HL-60 (cell line): ENCODE results near the gene ZNF691.
A peak's percentile ranks its signal among the peaks of the same experiment; 100 is the strongest.

ENCODE experiments used
- DNase-seq, 2 experiments: peaks; one replicate each; pipeline ENCODE4 v3.0.0-alpha.2; 2010 to 2020; ENCODE audit warnings: low read depth in 1 of 2, low spot score in 1 of 2
- H3K27ac ChIP-seq: fragments of 250-450 bp; sonication (Bioruptor Pico); replicated peaks from 2 replicates; pipeline ENCODE4 v1.5.1; 2020; ENCODE audit warnings: mild to moderate bottlenecking, moderate library complexity
- H3K27me3 ChIP-seq: fragments of 250-450 bp; sonication (Bioruptor Pico); 2 replicates; pipeline ENCODE4 v1.5.1; 2021; ENCODE audit warnings: mild to moderate bottlenecking, moderate library complexity; ENCODE audit not compliant: insufficient read depth, poor library complexity, severe bottlenecking
- H3K4me3 ChIP-seq: replicated peaks from 2 replicates; pipeline ENCODE4 v1.5.1; 2011; ENCODE audit warnings: mild to moderate bottlenecking, control low read depth, low read length; ENCODE audit not compliant: insufficient read depth
- CTCF ChIP-seq: IDR thresholded peaks from one replicate; pipeline ENCODE4 v1.5.1; 2011; ENCODE audit warnings: low read length, control low read depth, inconsistent platforms; ENCODE audit not compliant: insufficient read depth
- GABPA ChIP-seq: IDR thresholded peaks from 2 replicates; pipeline ENCODE4 v1.6.1; 2012; ENCODE audit warnings: low read depth
- POLR2AphosphoS5 ChIP-seq: IDR thresholded peaks from 2 replicates; pipeline ENCODE4 v1.6.1; 2012; ENCODE audit warnings: low read depth
- REST ChIP-seq: IDR thresholded peaks from 2 replicates; pipeline ENCODE4 v1.6.1; 2012; ENCODE audit warnings: low read depth; ENCODE audit not compliant: insufficient replicate concordance
- SPI1 ChIP-seq: IDR thresholded peaks from 2 replicates; pipeline ENCODE4 v1.6.1; 2012; ENCODE audit warnings: low read depth, mild to moderate bottlenecking, borderline replicate concordance

The ZNF691 gene

GRCh38 chr1:42845866-42846256 lies 552 bp upstream of the ZNF691 start:
- Histone ChIP-seq H3K27me3 (no peaks in the 10 kb centered on the region), H3K4me3 (peak overlapping the region; percentile 94), H3K27ac (no peak overlapping the region)
- TF ChIP-seq CTCF (no peak), SPI1 (no peak), REST (no peak), GABPA (no peak), POLR2AphosphoS5 (no peak)
- no peak for DNase-seq

- TF ChIP-seq CTCF: no peak
- no peak for TF ChIP-seq GABPA
- TF ChIP-seq POLR2AphosphoS5: no peak
- TF ChIP-seq SPI1: no peak
- TF ChIP-seq REST: no peak
- H3K27me3 ChIP-seq: no peaks in the 10 kb centered on the region
- DNase-seq: no peak
- peak overlapping the region; percentile 70; the same call in 1 of the 2 replicates for H3K27ac ChIP-seq
- peak overlapping the region; percentile 94 for H3K4me3 ChIP-seq
Measured at GRCh38 chr1:42847111-42847595, 740 bp downstream of the ZNF691 start.

- TF ChIP-seq GABPA (no peak), CTCF (no peak), REST (no peak), POLR2AphosphoS5 (no peak), SPI1 (no peak)
- no peak overlapping the region for H3K4me3 ChIP-seq
- H3K27me3 ChIP-seq: no peaks in the 10 kb centered on the region
- DNase-seq: no peak
- H3K27ac ChIP-seq: no peak overlapping the region
Measured at GRCh38 chr1:42847721-42848460, 1.5 kb downstream of the ZNF691 start.
